DOHH2 (cell line): Measurements from ENCODE around the gene ZNF385D.

ENCODE experiments used
- H3F3A ChIP-seq: fragments of 200-600 bp; sonication (generic), shearing (Covaris generic); 2 replicates; pipeline ENCODE4 v1.6.0; 2016; ENCODE audit warnings: antibody characterized with exemption, mild to moderate bottlenecking; ENCODE audit not compliant: control insufficient read depth, insufficient read depth
- H3K27ac ChIP-seq: fragments of 200-600 bp; sonication (generic); 2 replicates; pipeline ENCODE4 v1.5.1; 2014; ENCODE audit warnings: low read depth, mild to moderate bottlenecking, low read length, moderate library complexity
- H3K27me3 ChIP-seq: fragments of 200-600 bp; sonication (generic); 2 replicates; pipeline ENCODE4 v1.6.1; 2014; ENCODE audit warnings: mild to moderate bottlenecking, low read length, mixed read lengths; ENCODE audit not compliant: control insufficient read depth
- H3K36me3 ChIP-seq: fragments of 200-600 bp; sonication (generic); 2 replicates; pipeline ENCODE4 v1.6.1; 2014; ENCODE audit warnings: mild to moderate bottlenecking, low read length, moderate library complexity, mixed read lengths; ENCODE audit not compliant: control insufficient read depth
- H3K4me1 ChIP-seq: fragments of 200-600 bp; sonication (generic); 2 replicates; pipeline ENCODE4 v1.6.1; 2014; ENCODE audit warnings: mild to moderate bottlenecking, low read length, mixed read lengths; ENCODE audit not compliant: control insufficient read depth
- H3K4me2 ChIP-seq: fragments of 200-600 bp; sonication (generic); 2 replicates; pipeline ENCODE4 v1.6.0; 2014; ENCODE audit warnings: mild to moderate bottlenecking, low read length, moderate library complexity
- H3K4me3 ChIP-seq: fragments of 200-600 bp; sonication (generic); 2 replicates; pipeline ENCODE4 v1.5.1; 2014; ENCODE audit warnings: mild to moderate bottlenecking, low read length, mixed read lengths
- H3K79me2 ChIP-seq: fragments of 200-600 bp; sonication (generic); 2 replicates; pipeline ENCODE4 v1.6.1; 2014; ENCODE audit warnings: mild to moderate bottlenecking, low read length, mixed read lengths; ENCODE audit not compliant: control insufficient read depth
- H3K9me2 ChIP-seq: fragments of 200-600 bp; sonication (generic); replicated peaks from 2 replicates; pipeline ENCODE4 v1.6.1; 2014; ENCODE audit warnings: mild to moderate bottlenecking, low read length, mixed read lengths; ENCODE audit not compliant: control insufficient read depth
- H3K9me3 ChIP-seq: fragments of 200-600 bp; sonication (generic); 2 replicates; pipeline ENCODE4 v1.6.1; 2014; ENCODE audit warnings: antibody characterized with exemption, low read length, mixed read lengths; ENCODE audit not compliant: control insufficient read depth, insufficient read depth
- H4K20me1 ChIP-seq: fragments of 200-600 bp; sonication (generic); 2 replicates; pipeline ENCODE4 v1.6.0; 2014; ENCODE audit warnings: low read depth, mild to moderate bottlenecking, antibody characterized with exemption, low read length, moderate library complexity; ENCODE audit not compliant: control insufficient read depth, insufficient read depth
- EZH2phosphoT487 ChIP-seq: fragments of 200-600 bp; sonication (generic); IDR thresholded peaks from 2 replicates; pipeline ENCODE4 v1.6.1; 2017; ENCODE audit warnings: borderline replicate concordance, mild to moderate bottlenecking, antibody characterized with exemption, low read length, moderate library complexity, mixed read lengths
- TF ChIP-seq, protein P1 (sequence below): fragments of 200-600 bp; sonication (generic); IDR thresholded peaks from one replicate; pipeline ENCODE4 v1.5.1; 2014; ENCODE audit warnings: antibody characterized with exemption, mild to moderate bottlenecking, low read depth, low read length; ENCODE audit not compliant: poor library complexity, severe bottlenecking

ZNF385D gene

DNA sequence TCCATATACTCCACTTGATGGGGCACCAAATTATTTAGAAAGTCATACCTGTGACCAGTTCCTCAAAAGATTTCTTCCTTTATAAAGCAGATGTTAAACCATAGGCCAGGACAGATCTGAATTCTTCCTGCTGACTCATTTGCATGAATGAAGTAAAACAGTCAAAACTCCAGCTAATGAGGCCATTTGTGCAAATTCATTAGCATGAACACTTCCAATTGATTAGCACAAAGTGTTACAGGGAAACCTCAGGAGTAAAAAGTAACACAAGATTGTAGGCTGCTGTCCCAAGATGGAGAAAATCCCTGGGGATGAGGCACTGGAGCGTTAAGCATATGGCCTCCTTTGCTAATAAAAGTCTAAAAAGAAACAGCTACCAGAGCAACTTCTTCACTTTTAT is 149.8 kb downstream of the ZNF385D start:
- no peaks in the 10 kb centered on the region for H3K9me2 ChIP-seq
- H3F3A ChIP-seq = no peaks in the 10 kb centered on the region
- H3K27me3 ChIP-seq = no peaks in the 10 kb centered on the region
- H3K36me3 ChIP-seq = no peaks in the 10 kb centered on the region
- H3K27ac ChIP-seq = no peak overlapping the region
- H3K4me1 ChIP-seq = no peaks in the 10 kb centered on the region
- H3K79me2 ChIP-seq = no peaks in the 10 kb centered on the region
- no peak for TF ChIP-seq EZH2phosphoT487
- TF ChIP-seq, protein P1, sequence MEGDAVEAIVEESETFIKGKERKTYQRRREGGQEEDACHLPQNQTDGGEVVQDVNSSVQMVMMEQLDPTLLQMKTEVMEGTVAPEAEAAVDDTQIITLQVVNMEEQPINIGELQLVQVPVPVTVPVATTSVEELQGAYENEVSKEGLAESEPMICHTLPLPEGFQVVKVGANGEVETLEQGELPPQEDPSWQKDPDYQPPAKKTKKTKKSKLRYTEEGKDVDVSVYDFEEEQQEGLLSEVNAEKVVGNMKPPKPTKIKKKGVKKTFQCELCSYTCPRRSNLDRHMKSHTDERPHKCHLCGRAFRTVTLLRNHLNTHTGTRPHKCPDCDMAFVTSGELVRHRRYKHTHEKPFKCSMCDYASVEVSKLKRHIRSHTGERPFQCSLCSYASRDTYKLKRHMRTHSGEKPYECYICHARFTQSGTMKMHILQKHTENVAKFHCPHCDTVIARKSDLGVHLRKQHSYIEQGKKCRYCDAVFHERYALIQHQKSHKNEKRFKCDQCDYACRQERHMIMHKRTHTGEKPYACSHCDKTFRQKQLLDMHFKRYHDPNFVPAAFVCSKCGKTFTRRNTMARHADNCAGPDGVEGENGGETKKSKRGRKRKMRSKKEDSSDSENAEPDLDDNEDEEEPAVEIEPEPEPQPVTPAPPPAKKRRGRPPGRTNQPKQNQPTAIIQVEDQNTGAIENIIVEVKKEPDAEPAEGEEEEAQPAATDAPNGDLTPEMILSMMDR = no peak
- H4K20me1 ChIP-seq = no peaks in the 10 kb centered on the region
- H3K4me3 ChIP-seq = no peak overlapping the region
- no peaks in the 10 kb centered on the region for H3K9me3 ChIP-seq
- no peak overlapping the region for H3K4me2 ChIP-seq

DNA sequence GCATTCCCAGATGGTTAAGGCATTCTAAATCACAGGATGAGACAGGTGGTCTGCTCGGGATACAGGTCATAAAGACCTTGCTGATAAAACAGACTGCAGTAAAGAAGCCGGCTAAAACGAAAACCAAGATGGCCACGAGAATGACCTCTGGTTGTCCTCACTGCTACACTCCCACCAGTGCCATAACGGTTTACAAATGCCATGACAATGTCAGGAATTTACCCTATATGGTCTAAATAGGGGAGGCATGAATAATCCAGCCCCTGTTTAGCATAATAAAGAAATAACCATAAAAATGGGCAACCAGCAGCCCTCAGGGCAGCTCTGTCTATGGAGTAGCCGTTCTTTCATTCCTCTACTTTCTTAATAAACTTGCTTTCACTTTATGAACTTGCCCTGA is 151.1 kb downstream of the ZNF385D start:
- Histone ChIP-seq H3K36me3 (no peaks in the 10 kb centered on the region), H3K9me2 (no peaks in the 10 kb centered on the region), H3K79me2 (no peaks in the 10 kb centered on the region), H3K27ac (no peak overlapping the region), H3F3A (no peaks in the 10 kb centered on the region), H3K4me1 (no peaks in the 10 kb centered on the region), H3K27me3 (no peaks in the 10 kb centered on the region), H3K9me3 (no peaks in the 10 kb centered on the region), H3K4me2 (no peak overlapping the region), H3K4me3 (no peak overlapping the region), H4K20me1 (no peaks in the 10 kb centered on the region)
- TF ChIP-seq, protein P1 = no peak

DNA sequence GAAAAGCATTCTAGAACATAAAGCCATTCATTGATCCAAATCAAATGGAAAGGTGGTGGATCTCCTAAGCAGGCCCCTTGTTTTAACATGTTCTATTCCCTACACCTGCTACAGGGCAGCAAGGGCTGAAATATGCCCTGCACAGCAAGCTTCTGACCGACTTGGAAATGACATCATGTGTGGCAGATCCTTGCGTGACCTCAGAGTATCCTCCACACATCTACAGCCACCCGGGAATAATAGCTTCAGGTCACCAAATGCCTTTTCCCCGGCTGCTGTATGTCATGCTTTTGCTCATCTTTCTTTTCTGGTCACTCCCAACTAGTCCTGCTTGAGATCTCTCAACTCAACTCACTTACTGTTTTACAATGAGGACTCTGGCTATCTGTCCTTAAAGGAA is 158.2 kb downstream of the ZNF385D start:
- no peak overlapping the region for H3K27ac ChIP-seq
- no peak overlapping the region for H3K4me3 ChIP-seq
- H3K27me3 ChIP-seq = no peaks in the 10 kb centered on the region
- no peaks in the 10 kb centered on the region for H3K79me2 ChIP-seq
- H3K9me3 ChIP-seq = no peaks in the 10 kb centered on the region
- no peak overlapping the region for H3K4me2 ChIP-seq
- TF ChIP-seq, protein P1 = no peak
- no peak for TF ChIP-seq EZH2phosphoT487
- no peaks in the 10 kb centered on the region for H3K4me1 ChIP-seq
- no peaks in the 10 kb centered on the region for H3K36me3 ChIP-seq
- H3K9me2 ChIP-seq = no peaks in the 10 kb centered on the region
- H3F3A ChIP-seq = no peaks in the 10 kb centered on the region
- H4K20me1 ChIP-seq = no peaks in the 10 kb centered on the region

DNA sequence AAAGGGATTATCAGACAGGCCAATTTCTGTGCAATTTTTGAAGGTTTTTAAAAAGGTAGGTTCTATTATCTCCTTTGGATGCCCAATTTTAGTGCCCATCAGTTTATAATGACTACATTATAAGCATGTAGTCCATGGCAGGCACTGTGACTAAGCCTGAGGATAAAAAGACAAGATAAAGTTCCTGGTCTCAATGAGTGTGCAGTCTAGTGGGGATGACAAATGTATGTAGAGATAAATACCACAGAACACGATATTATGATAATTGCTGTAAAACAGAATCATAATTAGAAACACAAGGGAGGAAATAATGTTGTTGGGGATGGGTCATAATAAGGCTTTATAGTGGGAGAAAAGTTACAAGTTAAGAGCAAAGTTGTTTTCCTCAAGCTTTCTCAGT is 163.1 kb downstream of the ZNF385D start:
- H3K4me2 ChIP-seq = no peak overlapping the region
- H3K4me3 ChIP-seq = no peak overlapping the region
- no peaks in the 10 kb centered on the region for H3F3A ChIP-seq
- no peaks in the 10 kb centered on the region for H3K79me2 ChIP-seq
- H3K27ac ChIP-seq = no peak overlapping the region
- TF ChIP-seq, protein P1 = no peak
- TF ChIP-seq EZH2phosphoT487 = no peak
- H3K4me1 ChIP-seq = no peaks in the 10 kb centered on the region
- H4K20me1 ChIP-seq = no peaks in the 10 kb centered on the region
- no peaks in the 10 kb centered on the region for H3K36me3 ChIP-seq
- no peaks in the 10 kb centered on the region for H3K9me2 ChIP-seq
- no peaks in the 10 kb centered on the region for H3K9me3 ChIP-seq
- H3K27me3 ChIP-seq = no peaks in the 10 kb centered on the region
